GM18870 (cell line): ENCODE measurements around the gene ARAF.

Experiments
- ATAC-seq: cut with Tn5 transposase; IDR thresholded peaks from one replicate; pipeline ENCODE4 v1.9.1; 2021; ENCODE audit warnings: moderate library complexity; ENCODE audit not compliant: unreplicated experiment

Gene ARAF

GRCh38 chrX:47619486-47620302 is 58.7 kb downstream of the ARAF start, which contains the start of gene SYN1:
Gene SYN1 (minus strand): TSS chrX:47619857. CDS start chrX:47619728, 129 bp downstream.
- ATAC-seq: no peak

DNA sequence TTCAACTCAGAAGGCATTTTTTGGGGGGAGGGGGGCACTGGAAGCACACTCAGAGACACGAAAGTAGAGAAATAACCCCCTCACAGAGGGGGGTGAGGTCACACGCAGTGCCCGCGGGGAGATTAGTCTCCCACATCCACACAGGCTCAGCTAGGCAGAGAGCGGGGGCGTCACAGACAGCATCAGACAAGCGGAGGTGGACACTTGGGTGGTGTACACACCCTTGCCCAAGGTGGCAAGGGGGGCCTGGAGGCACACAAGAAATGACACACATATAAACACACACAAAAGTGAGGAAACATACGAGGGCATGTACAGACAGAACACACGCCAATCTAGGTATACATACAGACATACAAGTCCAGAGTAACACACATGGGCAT is 59.3 kb downstream of the ARAF start:
- no peak for ATAC-seq
